GM12891 (cell line): ENCODE data around the gene SLC1A3.
A peak's percentile ranks its signal among the peaks of the same experiment; 100 is the strongest.

Source experiments
- DNase-seq: peaks from one replicate; pipeline ENCODE4 v3.0.0; 2011; ENCODE audit warnings: low spot score; ENCODE audit not compliant: insufficient read length
- FAIRE-seq: peaks from 2 replicates; lab custom pipeline; 2011; peaks lifted over from hg19 to GRCh38; lab: Jason Lieb, UNC
- PAX5 ChIP-seq: IDR thresholded peaks from 2 replicates; pipeline ENCODE4 v1.6.1; 2011; ENCODE audit warnings: low read length, moderate library complexity, mild to moderate bottlenecking; ENCODE audit not compliant: insufficient read depth, severe bottlenecking
- POLR2A ChIP-seq: IDR thresholded peaks from 2 replicates; pipeline ENCODE4 v1.6.1; 2011; ENCODE audit warnings: low read depth, low read length, control low read depth
- POLR2AphosphoS5 ChIP-seq: IDR thresholded peaks from 2 replicates; pipeline ENCODE4 v1.6.1; 2011; ENCODE audit warnings: low read depth, low read length, control low read depth
- POU2F2 ChIP-seq: IDR thresholded peaks from 2 replicates; pipeline ENCODE4 v1.6.1; 2011; ENCODE audit warnings: low read depth, mild to moderate bottlenecking, control low read depth, low read length, moderate library complexity
- SPI1 ChIP-seq: IDR thresholded peaks from 2 replicates; pipeline ENCODE4 v1.6.1; 2011; ENCODE audit warnings: low read depth, low read length, control low read depth
- TAF1 ChIP-seq: IDR thresholded peaks from 2 replicates; pipeline ENCODE4 v1.6.1; 2011; ENCODE audit warnings: low read depth, low read length, control low read depth

Gene SLC1A3

GRCh38 chr5:36733183-36733582 is 126.8 kb downstream of the SLC1A3 start:
- DNase-seq (no peak), FAIRE-seq (no peak)
- TF ChIP-seq POU2F2 (no peak), TAF1 (no peak), SPI1 (no peak), PAX5 (no peak), POLR2AphosphoS5 (no peak), POLR2A (no peak)

- DNase-seq (no peak), FAIRE-seq (peak; percentile 62)
- TF ChIP-seq SPI1 (no peak), PAX5 (no peak), POLR2AphosphoS5 (no peak), POU2F2 (no peak), POLR2A (no peak), TAF1 (no peak)
Measured at GRCh38 chr5:36734422-36734821, 128.0 kb downstream of the SLC1A3 start.

- TF ChIP-seq SPI1 (no peak), POU2F2 (no peak), POLR2AphosphoS5 (no peak), TAF1 (no peak), PAX5 (no peak), POLR2A (no peak)
- DNase-seq (no peak), FAIRE-seq (no peak)
Measured at GRCh38 chr5:36735891-36736290, 129.5 kb downstream of the SLC1A3 start.
